Mesenchymal stem cell (in vitro differentiated cells and primary cell): ENCODE results near the gene SASH1.

Source experiments
- DNase-seq: peaks from one replicate; pipeline ENCODE4 v3.0.0-alpha.2; 2013
- H2AFZ ChIP-seq: one replicate; pipeline ENCODE4 v1.6.1; 2013; ENCODE audit warnings: low read depth, mild to moderate bottlenecking, control low read depth, inconsistent platforms, low read length, moderate library complexity
- H2AK5ac ChIP-seq: 2 replicates; pipeline ENCODE4 v1.6.1; 2013; ENCODE audit warnings: low read length, moderate library complexity, mild to moderate bottlenecking, inconsistent platforms; ENCODE audit not compliant: severe bottlenecking
- H2BK120ac ChIP-seq: one replicate; pipeline ENCODE4 v1.6.1; 2013; ENCODE audit warnings: low read depth, mild to moderate bottlenecking, inconsistent platforms, low read length, moderate library complexity
- H2BK12ac ChIP-seq, 2 experiments: one replicate each; pipeline ENCODE4 v1.6.1; 2013; ENCODE audit warnings: inconsistent platforms in 2 of 2, low read length in 2 of 2, mild to moderate bottlenecking in 2 of 2, moderate library complexity in 2 of 2, control low read depth in 1 of 2
- H2BK15ac ChIP-seq: one replicate; pipeline ENCODE4 v1.6.1; 2013; ENCODE audit warnings: mild to moderate bottlenecking, low read depth, inconsistent platforms; ENCODE audit not compliant: poor library complexity, severe bottlenecking
- H2BK5ac ChIP-seq: 2 replicates; pipeline ENCODE4 v1.6.1; 2013; ENCODE audit warnings: low read depth, mild to moderate bottlenecking, low read length, control low read depth, inconsistent platforms; ENCODE audit not compliant: poor library complexity, severe bottlenecking
- H3K14ac ChIP-seq, 2 experiments: one replicate each; pipeline ENCODE4 v1.6.1; 2013; ENCODE audit warnings: inconsistent platforms in 2 of 2, low read length in 2 of 2, control low read depth in 1 of 2, mild to moderate bottlenecking in 1 of 2, moderate library complexity in 1 of 2
- H3K18ac ChIP-seq, 2 experiments: one replicate each; pipeline ENCODE4 v1.6.1; 2013; ENCODE audit warnings: inconsistent platforms in 2 of 2, low read length in 2 of 2, control low read depth in 1 of 2, low read depth in 1 of 2, mild to moderate bottlenecking in 1 of 2
- H3K23ac ChIP-seq, 2 experiments: one replicate each; pipeline ENCODE4 v1.6.1; 2013; ENCODE audit warnings: inconsistent platforms in 2 of 2, low read length in 2 of 2, mild to moderate bottlenecking in 2 of 2, moderate library complexity in 2 of 2, control low read depth in 1 of 2
- H3K27ac ChIP-seq: 2 replicates; pipeline ENCODE4 v1.5.1; 2013; ENCODE audit warnings: mild to moderate bottlenecking, moderate library complexity, low read length, control low read depth, inconsistent platforms; ENCODE audit not compliant: poor library complexity, severe bottlenecking
- H3K27me3 ChIP-seq, 2 experiments: 2 replicates each; pipeline versions ENCODE4 v1.6.1 to v1.7.0; 2013; ENCODE audit warnings: low read length in 2 of 2, mild to moderate bottlenecking in 2 of 2, moderate library complexity in 2 of 2, control low read depth in 1 of 2, inconsistent platforms in 1 of 2; ENCODE audit not compliant: control insufficient read depth in 1 of 2, insufficient read depth in 1 of 2
- H3K36me3 ChIP-seq, 2 experiments: 2 replicates each; pipeline versions ENCODE4 v1.6.1 to v1.7.0; 2013; ENCODE audit warnings: low read length in 2 of 2, control low read depth in 1 of 2, inconsistent platforms in 1 of 2, low read depth in 1 of 2, mild to moderate bottlenecking in 1 of 2; ENCODE audit not compliant: insufficient read depth in 2 of 2, control insufficient read depth in 1 of 2
- H3K4ac ChIP-seq, 2 experiments: one replicate each; pipeline ENCODE4 v1.6.1; 2013; ENCODE audit warnings: inconsistent platforms in 2 of 2, low read length in 2 of 2, mild to moderate bottlenecking in 2 of 2, moderate library complexity in 2 of 2, control low read depth in 1 of 2, low read depth in 1 of 2
- H3K4me1 ChIP-seq: 2 replicates; pipeline ENCODE4 v1.6.1; 2013; ENCODE audit warnings: low read depth, low read length, control low read depth; ENCODE audit not compliant: control insufficient read depth, insufficient read depth
- H3K4me2 ChIP-seq: 2 replicates; pipeline ENCODE4 v1.6.1; 2013; ENCODE audit warnings: low read length, mild to moderate bottlenecking, inconsistent platforms; ENCODE audit not compliant: poor library complexity, severe bottlenecking
- H3K4me3 ChIP-seq, 2 experiments: 2 replicates each; pipeline versions ENCODE4 v1.5.1 to v1.7.0; 2013; ENCODE audit warnings: low read length in 2 of 2, mild to moderate bottlenecking in 2 of 2, control low read depth in 1 of 2, low read depth in 1 of 2; ENCODE audit not compliant: insufficient read depth in 1 of 2
- H3K79me1 ChIP-seq: replicated peaks from 2 replicates; pipeline ENCODE4 v1.6.1; 2013; ENCODE audit warnings: mild to moderate bottlenecking, control low read depth, low read length, inconsistent platforms; ENCODE audit not compliant: poor library complexity, severe bottlenecking
- H3K9ac ChIP-seq: 2 replicates; pipeline ENCODE4 v1.7.0; 2013; ENCODE audit warnings: mild to moderate bottlenecking, low read length, moderate library complexity
- H3K9me3 ChIP-seq: 2 replicates; pipeline ENCODE4 v1.7.0; 2013; ENCODE audit warnings: mild to moderate bottlenecking, low read length; ENCODE audit not compliant: control insufficient read depth
- H4K8ac ChIP-seq: one replicate; pipeline ENCODE4 v1.6.1; 2013; ENCODE audit warnings: inconsistent platforms, mild to moderate bottlenecking, low read length, moderate library complexity
- H4K91ac ChIP-seq: one replicate; pipeline ENCODE4 v1.6.1; 2013; ENCODE audit warnings: mild to moderate bottlenecking, low read length, inconsistent platforms
- WGBS: methylation state at CpG from one replicate; pipeline ENCODE4 v1.1.7; 2013; ENCODE audit warnings: mixed read lengths; 5-methylcytosine and 5-hydroxymethylcytosine counted together

Gene SASH1

DNA sequence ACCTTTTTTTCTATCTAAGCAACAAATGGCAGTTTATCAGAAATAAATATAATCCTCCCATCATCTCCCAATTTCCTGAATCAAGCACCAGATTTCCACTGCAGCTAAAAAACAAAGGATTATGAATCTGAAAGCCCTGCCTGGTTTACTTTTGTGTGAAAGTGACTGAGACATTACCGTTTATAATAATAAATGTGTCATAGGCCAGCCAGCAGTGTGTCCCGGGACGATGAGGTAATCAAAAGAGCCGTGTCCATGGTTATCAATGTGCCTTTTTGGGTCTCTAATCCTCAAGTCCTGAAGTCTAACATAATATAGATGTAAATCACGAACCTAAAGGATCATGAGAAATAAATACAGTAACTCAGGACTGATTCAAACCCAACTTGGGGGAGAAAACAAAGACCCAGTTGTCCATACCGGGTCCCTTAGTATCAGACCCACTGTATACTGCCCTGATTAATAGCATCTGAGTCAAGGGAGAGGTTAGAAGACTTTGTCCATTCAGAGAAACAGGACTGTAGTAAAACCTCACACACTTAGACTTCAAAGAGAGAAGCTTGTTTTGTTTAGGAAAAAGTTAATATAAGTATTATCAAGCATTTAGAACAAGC lies 149.1 kb downstream of the SASH1 start:
- Histone ChIP-seq H3K79me1 (no peaks in the 10 kb centered on the region), H3K18ac (no peak overlapping the region), H3K4me2 (no peak overlapping the region), H3K27me3 (no peaks in the 10 kb centered on the region), H2BK15ac (no peak overlapping the region), H3K27ac (no peak overlapping the region), H2AK5ac (no peak overlapping the region), H3K4me1 (no peaks in the 10 kb centered on the region), H3K9ac (peak overlapping the region; percentile 72), H2AFZ (no peak overlapping the region), H2BK5ac (no peak overlapping the region), H3K14ac (no peak overlapping the region), H3K9me3 (no peaks in the 10 kb centered on the region), H2BK120ac (no peak overlapping the region), H3K36me3 (peaks cover 0 to 37% of the 10 kb centered on the region in 2 experiments), H3K4me3 (no peak overlapping the region), H2BK12ac (no peak overlapping the region), H4K8ac (no peak overlapping the region), H4K91ac (no peak overlapping the region), H3K4ac (no peak overlapping the region), H3K23ac (no peak overlapping the region)
- DNase-seq, result no peak
- 86% methylated on average over 6 of the region's 6 CpGs for WGBS

DNA sequence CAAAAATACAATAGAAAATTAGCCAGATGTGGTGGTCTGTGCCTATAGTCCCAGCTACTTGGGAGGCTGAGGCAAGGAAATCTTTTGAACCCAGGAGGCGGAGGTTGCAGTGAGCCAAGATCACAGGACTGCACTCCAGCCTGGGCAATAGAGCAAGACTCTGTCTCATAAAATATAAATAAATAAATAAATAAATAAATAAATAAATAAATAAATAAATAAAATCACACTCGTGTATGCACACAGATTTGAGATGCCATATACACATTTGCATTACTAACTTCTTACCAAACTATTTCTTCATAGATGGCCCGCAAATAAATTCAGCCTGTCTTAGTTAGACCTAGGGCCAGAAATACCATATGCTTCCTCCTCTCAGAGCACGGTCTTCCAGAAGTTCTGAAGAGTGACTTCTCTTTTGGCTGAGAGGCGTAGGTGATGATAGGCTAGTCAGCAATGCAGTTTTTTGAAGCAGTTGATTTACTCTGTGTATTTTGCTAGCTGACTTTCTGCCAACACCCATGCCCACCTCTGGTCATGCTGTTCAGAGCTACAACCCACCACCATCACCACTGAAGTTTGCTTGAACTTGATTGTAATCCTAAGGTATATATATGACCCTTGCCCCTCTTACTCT lies 150.1 kb downstream of the SASH1 start:
- H3K9ac ChIP-seq, result peak overlapping the region; percentile 88
- no peak for DNase-seq
- H3K79me1 ChIP-seq, result peaks cover 4% of the 10 kb centered on the region
- H3K18ac ChIP-seq, result no peak overlapping the region
- no peak overlapping the region for H2AFZ ChIP-seq
- no peak overlapping the region for H4K91ac ChIP-seq
- no peak overlapping the region for H3K23ac ChIP-seq
- H3K4ac ChIP-seq, result no peak overlapping the region
- H3K27me3 ChIP-seq, result no peaks in the 10 kb centered on the region
- no peak overlapping the region for H2BK12ac ChIP-seq
- no peak overlapping the region for H2AK5ac ChIP-seq
- H3K4me1 ChIP-seq, result no peaks in the 10 kb centered on the region
- H3K14ac ChIP-seq, result no peak overlapping the region
- H3K4me2 ChIP-seq, result no peak overlapping the region
- no peak overlapping the region for H2BK15ac ChIP-seq
- peaks cover 0 to 34% of the 10 kb centered on the region in 2 experiments for H3K36me3 ChIP-seq
- H2BK120ac ChIP-seq, result no peak overlapping the region
- peak overlapping the region in 1 of 2 experiments; percentile 36 for H3K4me3 ChIP-seq
- 94% methylated on average over 2 of the region's 5 CpGs for WGBS
- no peak overlapping the region for H4K8ac ChIP-seq
- H3K27ac ChIP-seq, result no peak overlapping the region
- H3K9me3 ChIP-seq, result no peaks in the 10 kb centered on the region
- H2BK5ac ChIP-seq, result no peak overlapping the region

DNA sequence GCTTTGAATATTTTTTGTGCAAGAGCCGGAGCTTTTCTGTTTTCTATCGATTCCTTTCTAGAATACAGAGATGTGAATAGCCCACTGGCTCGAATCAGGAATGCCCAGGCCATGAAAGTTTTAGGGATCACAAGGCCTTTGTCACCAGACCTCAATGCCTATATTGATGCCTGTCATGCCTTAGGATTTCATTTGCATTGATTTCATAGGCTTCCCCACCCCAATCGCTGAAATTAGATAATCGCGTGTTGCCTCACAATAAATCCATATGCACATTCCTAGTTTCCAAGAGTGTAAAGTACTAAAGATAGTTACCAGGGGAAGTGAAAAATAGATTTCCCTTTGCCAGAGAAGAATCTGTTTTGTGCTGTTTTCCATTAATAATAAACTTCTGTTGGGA lies 150.8 kb downstream of the SASH1 start:
- 100% methylated on average over 4 of the region's 6 CpGs for WGBS
- Histone ChIP-seq H3K4me2 (no peak overlapping the region), H3K36me3 (peaks cover 0 to 28% of the 10 kb centered on the region in 2 experiments), H4K91ac (no peak overlapping the region), H3K27ac (no peak overlapping the region), H4K8ac (no peak overlapping the region), H3K27me3 (no peaks in the 10 kb centered on the region), H2BK12ac (no peak overlapping the region), H3K4me3 (peak overlapping the region in 1 of 2 experiments; percentile 36), H3K4me1 (no peaks in the 10 kb centered on the region), H2AFZ (no peak overlapping the region), H3K23ac (no peak overlapping the region), H3K9me3 (no peaks in the 10 kb centered on the region), H2BK120ac (no peak overlapping the region), H2BK5ac (no peak overlapping the region), H3K4ac (no peak overlapping the region), H3K79me1 (peaks cover 6% of the 10 kb centered on the region), H3K14ac (no peak overlapping the region), H2BK15ac (no peak overlapping the region), H2AK5ac (no peak overlapping the region), H3K18ac (no peak overlapping the region), H3K9ac (peak overlapping the region; percentile 88)
- DNase-seq, result no peak

DNA sequence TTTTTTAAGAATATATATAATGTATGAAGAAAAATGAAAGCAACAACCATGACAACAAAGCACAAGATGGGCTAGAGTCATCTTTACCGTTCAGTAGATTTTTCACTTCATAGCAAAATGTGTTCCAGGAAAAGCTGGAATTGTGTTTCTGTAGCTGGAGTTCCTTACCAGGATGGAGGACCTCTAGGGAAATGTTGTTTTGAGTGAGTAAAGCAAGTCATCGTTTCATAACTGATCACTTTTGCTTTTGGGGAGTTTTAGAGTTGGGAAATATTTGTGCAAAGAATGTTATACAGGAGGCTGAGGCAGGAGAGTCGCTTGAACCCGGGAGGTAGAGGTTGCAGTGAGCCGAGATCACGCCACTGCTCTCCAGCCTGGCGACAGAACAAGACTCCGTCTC lies 151.6 kb downstream of the SASH1 start:
- Histone ChIP-seq H3K27ac (no peak overlapping the region), H3K36me3 (peaks cover 0 to 20% of the 10 kb centered on the region in 2 experiments), H3K4me2 (no peak overlapping the region), H2AK5ac (no peak overlapping the region), H3K79me1 (peaks cover 7% of the 10 kb centered on the region), H3K18ac (no peak overlapping the region), H3K23ac (no peak overlapping the region), H2BK15ac (no peak overlapping the region), H3K9ac (peak overlapping the region; percentile 88), H3K4me1 (no peaks in the 10 kb centered on the region), H3K9me3 (no peaks in the 10 kb centered on the region), H2AFZ (no peak overlapping the region), H2BK5ac (no peak overlapping the region), H3K27me3 (no peaks in the 10 kb centered on the region), H3K4ac (no peak overlapping the region), H4K8ac (no peak overlapping the region), H3K4me3 (peak overlapping the region in 1 of 2 experiments; percentile 36), H2BK12ac (no peak overlapping the region), H4K91ac (no peak overlapping the region), H2BK120ac (no peak overlapping the region), H3K14ac (no peak overlapping the region)
- no peak for DNase-seq
- WGBS, result 94% methylated on average over 2 of the region's 8 CpGs
